DND-41 (cell line): ENCODE results near the gene BZW2.

ENCODE experiments used
- ATAC-seq: fragments of 200-7000 bp; cut with Tn5 transposase; 3 replicates; pipeline ENCODE4 v1.9.1; 2021; ENCODE audit warnings: low read depth; ENCODE audit not compliant: insufficient read depth
- DNase-seq: peaks from one replicate; pipeline ENCODE4 v3.0.0-alpha.2; 2020
- H2AFZ ChIP-seq: 2 replicates; pipeline ENCODE4 v1.6.0; 2012; ENCODE audit warnings: low read depth, low read length
- H3K27ac ChIP-seq: 2 replicates; pipeline ENCODE4 v1.5.1; 2012; ENCODE audit warnings: low read length, inconsistent platforms
- H3K27me3 ChIP-seq: fragments of 200-600 bp; sonication (generic); 2 replicates; pipeline ENCODE4 v1.6.0; 2012; ENCODE audit warnings: low read length, mild to moderate bottlenecking, inconsistent platforms; ENCODE audit not compliant: insufficient read depth, poor library complexity
- H3K36me3 ChIP-seq: 2 replicates; pipeline ENCODE4 v1.5.1; 2012; ENCODE audit warnings: low read length, inconsistent platforms; ENCODE audit not compliant: insufficient read depth
- H3K4me1 ChIP-seq: 2 replicates; pipeline ENCODE4 v1.5.1; 2012; ENCODE audit warnings: mild to moderate bottlenecking, low read length; ENCODE audit not compliant: insufficient read depth
- H3K4me2 ChIP-seq: 2 replicates; pipeline ENCODE4 v1.6.0; 2012; ENCODE audit warnings: mild to moderate bottlenecking, moderate library complexity, low read length, inconsistent platforms; ENCODE audit not compliant: insufficient read depth
- H3K4me3 ChIP-seq, 2 experiments: fragments of 200-600 bp in 1 of 2; shearing (Covaris generic) in 1 of 2; 2 replicates each; pipeline ENCODE4 v1.5.1; 2012 to 2016; ENCODE audit warnings: inconsistent platforms in 2 of 2, low read length in 2 of 2, mild to moderate bottlenecking in 2 of 2, low read depth in 1 of 2, moderate library complexity in 1 of 2
- H3K79me2 ChIP-seq: 2 replicates; pipeline ENCODE4 v1.6.0; 2012; ENCODE audit warnings: low read length, inconsistent platforms; ENCODE audit not compliant: insufficient read depth
- H3K9ac ChIP-seq: 2 replicates; pipeline ENCODE4 v1.6.0; 2012; ENCODE audit warnings: low read depth, mild to moderate bottlenecking, inconsistent platforms, low read length, moderate library complexity
- H3K9me3 ChIP-seq: 2 replicates; pipeline ENCODE4 v1.5.1; 2012; ENCODE audit warnings: low read length, moderate library complexity, mild to moderate bottlenecking, inconsistent platforms; ENCODE audit not compliant: insufficient read depth, severe bottlenecking
- H4K20me1 ChIP-seq: 2 replicates; pipeline ENCODE4 v1.6.0; 2012; ENCODE audit warnings: low read length; ENCODE audit not compliant: insufficient read depth
- EZH2 ChIP-seq: IDR thresholded peaks from 3 replicates; pipeline ENCODE4 v1.6.1; 2012; ENCODE audit warnings: borderline replicate concordance, low read depth, mild to moderate bottlenecking, moderate library complexity, low read length, inconsistent platforms; ENCODE audit not compliant: severe bottlenecking
- TF ChIP-seq, protein P1 (sequence below): IDR thresholded peaks from 2 replicates; pipeline ENCODE4 v1.5.1; 2012; ENCODE audit warnings: borderline replicate concordance, low read length, moderate library complexity, mild to moderate bottlenecking; ENCODE audit not compliant: poor library complexity, severe bottlenecking; ENCODE audit errors: extremely low read depth

Gene BZW2

DNA sequence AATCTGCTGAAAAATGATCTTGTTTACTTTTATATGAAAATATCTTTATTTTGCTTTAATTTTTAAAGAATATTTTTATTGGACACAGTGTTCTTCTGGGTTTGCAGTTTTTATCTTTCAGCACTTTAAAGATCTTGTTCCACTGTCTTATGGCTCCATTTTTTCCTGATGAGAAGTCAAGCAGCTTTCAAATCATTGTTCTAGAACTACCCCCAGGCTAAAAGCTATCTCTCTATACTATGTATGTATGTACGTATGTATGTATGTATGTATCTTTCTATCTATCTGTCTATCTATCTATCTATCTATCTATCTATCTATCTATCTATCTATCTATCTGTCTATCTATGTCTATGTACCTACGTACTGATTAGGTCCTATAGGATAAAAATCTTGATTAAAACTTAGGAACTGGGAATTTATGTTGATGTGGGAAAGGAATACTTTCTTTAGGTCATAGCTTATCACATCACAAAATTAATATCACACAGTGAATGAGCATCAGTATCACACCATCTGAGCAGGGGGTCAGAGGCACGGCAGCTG, 72.2 kb downstream of the BZW2 start:
- Histone ChIP-seq H3K27ac (no peak overlapping the region), H3K9me3 (no peaks in the 10 kb centered on the region), H2AFZ (no peak overlapping the region), H3K9ac (no peak overlapping the region), H3K27me3 (no peaks in the 10 kb centered on the region), H3K4me3 (no peak overlapping the region), H3K4me1 (no peaks in the 10 kb centered on the region), H3K4me2 (no peak overlapping the region), H3K79me2 (no peaks in the 10 kb centered on the region), H4K20me1 (no peaks in the 10 kb centered on the region), H3K36me3 (no peaks in the 10 kb centered on the region)
- TF ChIP-seq, protein P1, sequence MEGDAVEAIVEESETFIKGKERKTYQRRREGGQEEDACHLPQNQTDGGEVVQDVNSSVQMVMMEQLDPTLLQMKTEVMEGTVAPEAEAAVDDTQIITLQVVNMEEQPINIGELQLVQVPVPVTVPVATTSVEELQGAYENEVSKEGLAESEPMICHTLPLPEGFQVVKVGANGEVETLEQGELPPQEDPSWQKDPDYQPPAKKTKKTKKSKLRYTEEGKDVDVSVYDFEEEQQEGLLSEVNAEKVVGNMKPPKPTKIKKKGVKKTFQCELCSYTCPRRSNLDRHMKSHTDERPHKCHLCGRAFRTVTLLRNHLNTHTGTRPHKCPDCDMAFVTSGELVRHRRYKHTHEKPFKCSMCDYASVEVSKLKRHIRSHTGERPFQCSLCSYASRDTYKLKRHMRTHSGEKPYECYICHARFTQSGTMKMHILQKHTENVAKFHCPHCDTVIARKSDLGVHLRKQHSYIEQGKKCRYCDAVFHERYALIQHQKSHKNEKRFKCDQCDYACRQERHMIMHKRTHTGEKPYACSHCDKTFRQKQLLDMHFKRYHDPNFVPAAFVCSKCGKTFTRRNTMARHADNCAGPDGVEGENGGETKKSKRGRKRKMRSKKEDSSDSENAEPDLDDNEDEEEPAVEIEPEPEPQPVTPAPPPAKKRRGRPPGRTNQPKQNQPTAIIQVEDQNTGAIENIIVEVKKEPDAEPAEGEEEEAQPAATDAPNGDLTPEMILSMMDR, result no peak
- TF ChIP-seq EZH2, result no peak
- no peak for ATAC-seq
- no peak for DNase-seq

DNA sequence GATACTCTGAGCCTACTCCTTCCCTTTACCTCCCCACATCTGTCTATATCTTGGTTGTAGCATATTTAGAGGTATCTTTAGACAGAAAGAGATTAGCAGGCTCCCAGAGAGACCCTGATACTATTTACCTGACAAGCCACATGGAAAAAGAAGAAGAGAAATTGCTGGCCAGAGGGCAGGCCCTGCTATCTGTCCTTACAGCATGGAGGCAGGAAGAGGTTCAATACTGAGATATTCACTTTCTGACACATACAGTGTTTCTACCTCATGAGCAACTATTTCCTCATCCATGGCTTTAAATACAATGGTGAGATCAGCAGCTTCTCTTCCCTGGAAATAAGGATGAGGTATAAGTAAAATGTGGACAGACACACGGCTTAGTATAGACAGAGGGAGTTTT, 73.7 kb downstream of the BZW2 start:
- H3K4me2 ChIP-seq, result no peak overlapping the region

DNA sequence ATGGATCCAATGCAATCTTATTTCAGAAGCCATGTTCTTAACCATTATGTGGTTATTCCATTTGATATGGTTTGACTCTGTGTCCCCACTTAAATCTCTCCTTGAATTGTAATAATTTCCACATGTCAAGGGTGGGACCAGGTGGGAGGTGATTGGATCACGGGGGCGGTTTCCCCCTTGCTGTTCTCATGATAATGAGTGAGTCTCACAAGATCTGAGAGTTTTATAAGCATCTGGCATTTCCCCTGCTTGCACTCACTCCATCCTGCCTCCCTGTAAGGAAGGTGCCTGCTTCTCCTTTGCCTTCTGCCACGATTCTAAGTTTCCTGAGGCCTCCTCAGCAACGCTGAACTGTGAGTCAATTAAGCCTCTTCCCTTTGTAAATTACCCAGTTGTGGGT, 75.6 kb downstream of the BZW2 start:
- ATAC-seq (no peak), DNase-seq (no peak)
- Histone ChIP-seq H3K4me2 (no peak overlapping the region), H3K4me1 (no peaks in the 10 kb centered on the region), H3K9ac (no peak overlapping the region), H3K4me3 (no peak overlapping the region), H3K27ac (no peak overlapping the region), H4K20me1 (no peaks in the 10 kb centered on the region), H3K36me3 (no peaks in the 10 kb centered on the region), H3K9me3 (no peaks in the 10 kb centered on the region), H3K27me3 (no peaks in the 10 kb centered on the region), H3K79me2 (no peaks in the 10 kb centered on the region), H2AFZ (no peak overlapping the region)
- TF ChIP-seq, protein P1, result no peak
- TF ChIP-seq EZH2, result no peak

More for the DNA sequence above, 73.7 kb downstream of the BZW2 start:
- no peaks in the 10 kb centered on the region for H3K4me1 ChIP-seq
- H3K9me3 ChIP-seq, result no peaks in the 10 kb centered on the region
- H3K36me3 ChIP-seq, result no peaks in the 10 kb centered on the region
- DNase-seq (no peak), ATAC-seq (no peak)
- H3K4me3 ChIP-seq, result no peak overlapping the region
- H3K27ac ChIP-seq, result no peak overlapping the region
- H3K79me2 ChIP-seq, result no peaks in the 10 kb centered on the region
- H3K27me3 ChIP-seq, result no peaks in the 10 kb centered on the region
- no peak overlapping the region for H3K9ac ChIP-seq
- no peaks in the 10 kb centered on the region for H4K20me1 ChIP-seq
- TF ChIP-seq EZH2, result no peak
- H2AFZ ChIP-seq, result no peak overlapping the region

DNA sequence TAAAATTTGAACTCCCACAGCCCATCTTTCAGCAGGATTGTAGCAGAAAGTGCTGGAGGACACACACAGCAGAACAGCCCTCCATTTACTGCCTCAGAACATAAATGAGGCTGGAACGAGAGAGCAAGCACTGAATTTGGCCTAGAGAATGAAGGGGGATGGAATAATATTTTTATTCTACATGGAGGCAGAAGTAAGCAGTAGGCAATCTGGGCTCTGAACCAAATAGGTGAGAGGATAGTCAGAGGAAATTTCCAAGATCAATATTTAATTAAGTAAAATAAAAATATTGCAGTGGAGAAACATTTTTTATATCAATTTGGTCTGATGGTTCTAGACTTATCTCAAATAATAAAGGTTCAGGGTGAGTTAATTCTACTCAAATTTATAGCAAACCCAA, 78.4 kb downstream of the BZW2 start:
- Histone ChIP-seq H2AFZ (no peak overlapping the region), H3K4me1 (no peaks in the 10 kb centered on the region), H3K4me2 (no peak overlapping the region), H3K36me3 (no peaks in the 10 kb centered on the region), H3K27ac (no peak overlapping the region), H3K27me3 (no peaks in the 10 kb centered on the region), H3K4me3 (no peak overlapping the region), H3K79me2 (no peaks in the 10 kb centered on the region), H3K9ac (no peak overlapping the region), H4K20me1 (no peaks in the 10 kb centered on the region), H3K9me3 (no peaks in the 10 kb centered on the region)
- DNase-seq (no peak), ATAC-seq (no peak)
- TF ChIP-seq, protein P1, result no peak
- TF ChIP-seq EZH2, result no peak
